ENCODE measurements around the gene CLIP1.

- TF ChIP-seq EP300 (IDR thresholded peaks at IDR 0.05; ENCODE audit: borderline replicate concordance in 1 of 2, low read depth in 1 of 2, low read length in 1 of 2) (no peak), CTCF (IDR thresholded peaks at IDR 0.05) (no peak), ZBTB33 (IDR thresholded peaks at IDR 0.05; ENCODE audit: borderline replicate concordance, low read depth) (no peak), USF2 (IDR thresholded peaks at IDR 0.05; ENCODE audit: borderline replicate concordance, low read depth, low read length) (no peak), SIN3A (IDR thresholded peaks at IDR 0.05; ENCODE audit: borderline replicate concordance, low read depth, low read length) (no peak), REST (IDR thresholded peaks at IDR 0.05; ENCODE audit: low read depth, low read length) (no peak), RFX5 (IDR thresholded peaks at IDR 0.05; ENCODE audit: low read length) (no peak), MXI1 (IDR thresholded peaks at IDR 0.05; ENCODE audit: low read depth, low read length) (no peak), TAF1 (IDR thresholded peaks at IDR 0.05; ENCODE audit: borderline replicate concordance, low read depth, low read length) (no peak), GABPA (IDR thresholded peaks at IDR 0.05; ENCODE audit: low read depth) (no peak), GATA2 (CRISPR knock-in tag; IDR thresholded peaks at IDR 0.05) (no peak), POLR2AphosphoS5 (IDR thresholded peaks at IDR 0.05; ENCODE audit: low read depth, low read length) (no peak)
These were observed 176.9 kb downstream of the CLIP1 start for GRCh38 chr12:122245553-122245952.
